Measurements from ENCODE around the gene CLMP.

CLMP gene

GRCh38 chr11:123061403-123062157 is 133.5 kb downstream of the CLMP start, which contains the start of gene HSPA8:
TSS of gene HSPA8 (minus strand) at chr11:123062136. CDS start at chr11:123061324, 812 bp downstream.
- H3K4me1 ChIP-seq (ENCODE audit: control insufficient read depth, insufficient read depth, low read length) = no peaks in the 10 kb centered on the region
- POLR2A ChIA-PET = interaction anchor here (0.6 to 2.3 kb wide), 46 partner anchors 8 to 1769 kb away, joined by 3 to 31 read pairs (median 4); partner anchors contain the start of genes SC5D and UBASH3B
- peaks cover 6 to 52% of the 10 kb centered on the region in 2 experiments for H3K36me3 ChIP-seq (ENCODE audit: control insufficient read depth in 2 of 2, insufficient read depth in 1 of 2, low read length in 2 of 2)
- H3K4me3 ChIP-seq (ENCODE audit: low read depth, low read length) = peak within 1 kb of the TSS; percentile 88
- H3K27ac ChIP-seq (ENCODE audit: extremely low read depth, low read depth, low read length) = peak within 1 kb of the TSS; percentile 92
- no peaks in the 10 kb centered on the region for H3K9me3 ChIP-seq (ENCODE audit: control insufficient read depth, insufficient read depth, low read depth, low read length)
- CTCF ChIA-PET = interaction anchor here (0.5 to 0.7 kb wide), 5 partner anchors 17 to 412 kb away, joined by 3 to 5 read pairs (median 4); no protein-coding TSS in a partner anchor
- TF ChIP-seq HOXD13 (CRISPR knock-in tag; IDR thresholded peaks at IDR 0.05; ENCODE audit: borderline replicate concordance) (0 out of 2 replicates have a peak, but pooled peaks have one; percentile 10), ZNF350 (tag by site-specific recombination; IDR thresholded peaks at IDR 0.05) (no peak), ZNF473 (tag by site-specific recombination; IDR thresholded peaks at IDR 0.05) (no peak), ZNF112 (tag by site-specific recombination; IDR thresholded peaks at IDR 0.05) (no peak), ZSCAN4 (tag by site-specific recombination; IDR thresholded peaks at IDR 0.05) (0 out of 2 replicates have a peak, but pooled peaks have one; percentile 9), ZSCAN16 (tag by site-specific recombination; IDR thresholded peaks at IDR 0.05) (no peak), HIC1 (tag by site-specific recombination; IDR thresholded peaks at IDR 0.05) (0 out of 2 replicates have a peak, but pooled peaks have one; percentile 20), OSR2 (tag by site-specific recombination; IDR thresholded peaks at IDR 0.05) (no peak), ZNF394 (tag by site-specific recombination; IDR thresholded peaks at IDR 0.05; ENCODE audit: borderline replicate concordance) (peak; percentile 58), SP3 (tag by site-specific recombination; IDR thresholded peaks at IDR 0.05) (no peak), ZNF202 (tag by site-specific recombination; IDR thresholded peaks at IDR 0.05; ENCODE audit: borderline replicate concordance) (no peak), GLIS1 (tag by site-specific recombination; IDR thresholded peaks at IDR 0.05) (no peak), ZNF664 (tag by site-specific recombination; IDR thresholded peaks at IDR 0.05) (no peak), ZSCAN30 (tag by site-specific recombination; IDR thresholded peaks at IDR 0.05) (peak; percentile 15; the same call in 1 of the 2 replicates), ZNF510 (tag by site-specific recombination; IDR thresholded peaks at IDR 0.05; ENCODE audit: insufficient replicate concordance) (no peak), ZBTB6 (tag by site-specific recombination; IDR thresholded peaks at IDR 0.05) (no peak), ZNF10 (tag by site-specific recombination; IDR thresholded peaks at IDR 0.05) (peak; percentile 81), ZNF354C (tag by site-specific recombination; IDR thresholded peaks at IDR 0.05; ENCODE audit: borderline replicate concordance, low read depth) (no peak), PRDM10 (tag by site-specific recombination; IDR thresholded peaks at IDR 0.05) (peak; percentile 49; the same call in 1 of the 2 replicates), ZNF530 (tag by site-specific recombination; IDR thresholded peaks at IDR 0.05; ENCODE audit: low read depth) (no peak), KLF9 (tag by site-specific recombination; IDR thresholded peaks at IDR 0.05; ENCODE audit: low read depth) (no peak), ZBTB21 (tag by site-specific recombination; IDR thresholded peaks at IDR 0.05) (no peak), SCRT2 (tag by site-specific recombination; IDR thresholded peaks at IDR 0.05) (peak; percentile 28; the same call in 1 of the 2 replicates), ZNF184 (tag by site-specific recombination; IDR thresholded peaks at IDR 0.05) (no peak), KLF7 (tag by site-specific recombination; IDR thresholded peaks at IDR 0.05; ENCODE audit: borderline replicate concordance) (0 out of 2 replicates have a peak, but pooled peaks have one; percentile 36), ZNF513 (tag by site-specific recombination; IDR thresholded peaks at IDR 0.05) (0 out of 2 replicates have a peak, but pooled peaks have one; percentile 7), ZNF596 (tag by site-specific recombination; IDR thresholded peaks at IDR 0.05) (no peak), ZNF223 (tag by site-specific recombination; IDR thresholded peaks at IDR 0.05) (no peak)
